Liver (tissue), 9 donors: ENCODE data around the gene GFRA1. TPM values are rescaled to one million over a fixed set of nuclear protein-coding genes. Genes with fewer than 3 reads are reported as not detected.

ENCODE experiments used
- DNase-seq: peaks from one replicate; pipeline ENCODE4 v3.0.0-alpha.2; 2017; ENCODE audit warnings: low spot score
- H3K27ac ChIP-seq, 2 donors: one replicate each; pipeline ENCODE4 v1.7.0; 2013; ENCODE audit warnings: inconsistent platforms in 2 of 2, low read length in 2 of 2, control low read depth in 1 of 2, low read depth in 1 of 2, mild to moderate bottlenecking in 1 of 2
- H3K27me3 ChIP-seq, 4 donors: one replicate each; pipeline versions ENCODE4 v1.6.1 to v1.7.0; 2013; ENCODE audit warnings: low read length in 3 of 4, inconsistent platforms in 1 of 4, mild to moderate bottlenecking in 1 of 4, moderate library complexity in 1 of 4; ENCODE audit not compliant: control insufficient read depth in 4 of 4, insufficient read depth in 4 of 4
- H3K36me3 ChIP-seq, 4 donors: one replicate each; pipeline versions ENCODE4 v1.6.1 to v1.7.0; 2013; ENCODE audit warnings: low read length in 3 of 4, mild to moderate bottlenecking in 3 of 4, low read depth in 1 of 4, moderate library complexity in 1 of 4; ENCODE audit not compliant: control insufficient read depth in 4 of 4, insufficient read depth in 3 of 4
- H3K4me1 ChIP-seq, 4 donors: one replicate each; pipeline versions ENCODE4 v1.6.1 to v1.7.0; 2013; ENCODE audit warnings: low read length in 3 of 4, mild to moderate bottlenecking in 3 of 4, moderate library complexity in 1 of 4; ENCODE audit not compliant: control insufficient read depth in 4 of 4, insufficient read depth in 4 of 4
- H3K4me3 ChIP-seq, 3 donors: one replicate each; pipeline versions ENCODE4 v1.6.1 to v1.7.0; 2013; ENCODE audit warnings: low read length in 3 of 3, control low read depth in 1 of 3, low read depth in 1 of 3, mild to moderate bottlenecking in 1 of 3
- H3K9ac ChIP-seq, 2 donors: one replicate each; pipeline ENCODE4 v1.7.0; 2013; ENCODE audit warnings: low read length in 2 of 2, mild to moderate bottlenecking in 2 of 2, moderate library complexity in 2 of 2, control low read depth in 1 of 2, low read depth in 1 of 2
- H3K9me3 ChIP-seq, 4 donors: one replicate each; pipeline versions ENCODE4 v1.6.1 to v1.7.0; 2013; ENCODE audit warnings: low read length in 3 of 4; ENCODE audit not compliant: control insufficient read depth in 4 of 4
- EGR1 ChIP-seq, 2 donors: IDR thresholded peaks; 2 replicates each; pipeline ENCODE4 v1.6.1; 2016 to 2018; ENCODE audit warnings: antibody characterized with exemption in 2 of 2, low read depth in 2 of 2
- FOXA1 ChIP-seq: IDR thresholded peaks from 2 replicates; pipeline ENCODE4 v1.6.1; 2016; ENCODE audit warnings: antibody characterized with exemption
- FOXA2 ChIP-seq: IDR thresholded peaks from 2 replicates; pipeline ENCODE4 v1.6.1; 2016; ENCODE audit warnings: antibody characterized with exemption
- GABPA ChIP-seq, 2 donors: IDR thresholded peaks in 1 of 2; conservative IDR thresholded peaks in 1 of 2; 2 replicates each; pipeline ENCODE4 v1.6.1; 2016; ENCODE audit warnings: antibody characterized with exemption in 2 of 2, mild to moderate bottlenecking in 1 of 2, moderate library complexity in 1 of 2
- HNF4A ChIP-seq, 2 donors: conservative IDR thresholded peaks; 2 replicates each; pipeline ENCODE4 v1.6.1; 2016; ENCODE audit warnings: antibody characterized with exemption in 2 of 2, mild to moderate bottlenecking in 2 of 2
- HNF4G ChIP-seq: IDR thresholded peaks from 2 replicates; pipeline ENCODE4 v1.6.1; 2016; ENCODE audit warnings: antibody characterized with exemption
- JUND ChIP-seq, 2 donors: IDR thresholded peaks; 2 replicates each; pipeline ENCODE4 v1.6.1; 2016; ENCODE audit warnings: antibody characterized with exemption in 2 of 2
- NR2F2 ChIP-seq: IDR thresholded peaks from 2 replicates; pipeline ENCODE4 v1.6.1; 2016; ENCODE audit warnings: antibody characterized with exemption
- RAD21 ChIP-seq, 2 donors: IDR thresholded peaks; 2 replicates each; pipeline ENCODE4 v1.6.1; 2016; ENCODE audit warnings: antibody characterized with exemption in 2 of 2, mild to moderate bottlenecking in 2 of 2
- RXRA ChIP-seq, 2 donors: IDR thresholded peaks; 2 replicates each; pipeline ENCODE4 v1.6.1; 2017 to 2018; ENCODE audit warnings: antibody characterized with exemption in 2 of 2, mild to moderate bottlenecking in 1 of 2
- SP1 ChIP-seq: IDR thresholded peaks from 2 replicates; pipeline ENCODE4 v1.6.1; 2018; ENCODE audit warnings: antibody characterized with exemption, mild to moderate bottlenecking
- TAF1 ChIP-seq: conservative IDR thresholded peaks from 2 replicates; pipeline ENCODE4 v1.6.1; 2016; ENCODE audit warnings: antibody characterized with exemption, mild to moderate bottlenecking
- YY1 ChIP-seq: IDR thresholded peaks from 2 replicates; pipeline ENCODE4 v1.6.1; 2016; ENCODE audit warnings: antibody characterized with exemption, mild to moderate bottlenecking
- whole genome bisulfite sequencing: extraction: QIAGEN DNeasy Blood & Tissue Kit; methylation state at CpG from one replicate; pipeline ENCODE4 v1.1.7; 2013; 5-methylcytosine and 5-hydroxymethylcytosine counted together
- polyA plus RNA-seq, 2 donors: library from polyadenylated mRNA; stranded (reverse) in 1 of 2; unstranded in 1 of 2; fragments of 200-250 nt in 1 of 2; fragments of >200 nt in 1 of 2; fragmentation: Nextera tagmentation in 1 of 2; extraction: Ambion mirVana in 1 of 2; gene quantifications; one replicate each; pipeline versions ENCODE4 v1.2.1 to v1.2.3, GENCODE V29; 2013 to 2015
- total RNA-seq, 2 donors: library from RNA; depleted of rRNA; stranded (reverse); fragments of >200 nt; gene quantifications; one replicate each; pipeline ENCODE4 v1.2.3, GENCODE V29; 2014
- TF ChIP-seq, protein P1 (sequence below): IDR thresholded peaks from 2 replicates; pipeline ENCODE4 v1.6.1; 2016; ENCODE audit warnings: antibody characterized with exemption
- TF ChIP-seq, protein P2 (sequence below): IDR thresholded peaks from 2 replicates; pipeline ENCODE4 v1.6.1; 2016; ENCODE audit warnings: antibody characterized with exemption
- TF ChIP-seq, protein P3 (sequence below): IDR thresholded peaks from 2 replicates; pipeline ENCODE4 v1.6.1; 2016; ENCODE audit warnings: antibody characterized with exemption
- TF ChIP-seq, protein P4 (sequence below): fragments of 150-350 bp; IDR thresholded peaks from 2 replicates; pipeline ENCODE4 v1.5.1; 2017; ENCODE audit warnings: improper control_type of control experiment, low read depth, low read length; ENCODE audit not compliant: missing input control
- TF ChIP-seq, protein P5 (sequence below): IDR thresholded peaks from 2 replicates; pipeline ENCODE4 v1.6.1; 2016; ENCODE audit warnings: antibody characterized with exemption, mild to moderate bottlenecking
- donor health status: healthy.
- donor health status: healthy.
- donor health status: healthy.
- donor health status: healthy.
- donor health status: healthy.

Gene GFRA1
- total and polyA plus RNA-seq, 4 donors: 14.2 to 53.6 (median 17.8) TPM

DNA sequence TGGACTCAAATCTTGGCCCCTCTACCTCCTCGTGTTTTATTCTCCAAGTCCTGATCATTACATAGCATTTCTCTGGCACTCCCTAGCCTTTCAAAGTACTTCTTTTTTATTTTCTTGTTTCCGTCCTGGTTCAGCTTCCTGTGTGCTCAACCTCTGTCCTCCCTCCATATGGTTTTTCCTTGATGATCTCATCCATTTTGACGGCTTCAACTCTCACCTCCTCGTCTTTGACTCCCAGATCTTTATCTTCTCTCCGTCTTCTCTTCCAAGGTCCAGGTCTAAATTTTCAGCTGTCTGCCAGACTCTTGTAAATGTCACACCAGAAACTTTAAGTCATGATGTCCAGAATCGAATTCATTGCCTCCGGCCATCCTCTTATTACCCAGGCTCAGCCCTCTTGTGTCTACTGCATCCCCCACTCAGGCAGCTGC lies 23.3 kb upstream of the GFRA1 start:
- no peak overlapping the region for H3K27ac ChIP-seq
- WGBS: 85% methylated on average over 7 of the region's 7 CpGs
- no peaks in the 10 kb centered on the region for H3K36me3 ChIP-seq
- H3K4me3 ChIP-seq: no peak overlapping the region
- H3K4me1 ChIP-seq: no peaks in the 10 kb centered on the region
- TF ChIP-seq, protein P1, sequence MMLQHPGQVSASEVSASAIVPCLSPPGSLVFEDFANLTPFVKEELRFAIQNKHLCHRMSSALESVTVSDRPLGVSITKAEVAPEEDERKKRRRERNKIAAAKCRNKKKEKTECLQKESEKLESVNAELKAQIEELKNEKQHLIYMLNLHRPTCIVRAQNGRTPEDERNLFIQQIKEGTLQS: no peak
- TF ChIP-seq GABPA (IDR thresholded peaks at IDR 0.05 in 1 of 2, conservative IDR thresholded peaks at IDR 0.05 in 1 of 2) (no peak), SP1 (no peak), NR2F2 (no peak), EGR1 (IDR thresholded peaks at IDR 0.05; ENCODE audit: low read depth in 2 of 2) (no peak), JUND (IDR thresholded peaks at IDR 0.05) (no peak), YY1 (no peak), RXRA (IDR thresholded peaks at IDR 0.05) (no peak), FOXA2 (no peak), HNF4A (conservative IDR thresholded peaks at IDR 0.05) (no peak), FOXA1 (no peak), TAF1 (no peak), RAD21 (IDR thresholded peaks at IDR 0.05) (no peak), HNF4G (no peak)
- TF ChIP-seq, protein P2, sequence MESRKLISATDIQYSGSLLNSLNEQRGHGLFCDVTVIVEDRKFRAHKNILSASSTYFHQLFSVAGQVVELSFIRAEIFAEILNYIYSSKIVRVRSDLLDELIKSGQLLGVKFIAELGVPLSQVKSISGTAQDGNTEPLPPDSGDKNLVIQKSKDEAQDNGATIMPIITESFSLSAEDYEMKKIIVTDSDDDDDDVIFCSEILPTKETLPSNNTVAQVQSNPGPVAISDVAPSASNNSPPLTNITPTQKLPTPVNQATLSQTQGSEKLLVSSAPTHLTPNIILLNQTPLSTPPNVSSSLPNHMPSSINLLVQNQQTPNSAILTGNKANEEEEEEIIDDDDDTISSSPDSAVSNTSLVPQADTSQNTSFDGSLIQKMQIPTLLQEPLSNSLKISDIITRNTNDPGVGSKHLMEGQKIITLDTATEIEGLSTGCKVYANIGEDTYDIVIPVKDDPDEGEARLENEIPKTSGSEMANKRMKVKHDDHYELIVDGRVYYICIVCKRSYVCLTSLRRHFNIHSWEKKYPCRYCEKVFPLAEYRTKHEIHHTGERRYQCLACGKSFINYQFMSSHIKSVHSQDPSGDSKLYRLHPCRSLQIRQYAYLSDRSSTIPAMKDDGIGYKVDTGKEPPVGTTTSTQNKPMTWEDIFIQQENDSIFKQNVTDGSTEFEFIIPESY: no peak
- TF ChIP-seq, protein P3, sequence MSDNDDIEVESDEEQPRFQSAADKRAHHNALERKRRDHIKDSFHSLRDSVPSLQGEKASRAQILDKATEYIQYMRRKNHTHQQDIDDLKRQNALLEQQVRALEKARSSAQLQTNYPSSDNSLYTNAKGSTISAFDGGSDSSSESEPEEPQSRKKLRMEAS: no peak
- TF ChIP-seq, protein P4, sequence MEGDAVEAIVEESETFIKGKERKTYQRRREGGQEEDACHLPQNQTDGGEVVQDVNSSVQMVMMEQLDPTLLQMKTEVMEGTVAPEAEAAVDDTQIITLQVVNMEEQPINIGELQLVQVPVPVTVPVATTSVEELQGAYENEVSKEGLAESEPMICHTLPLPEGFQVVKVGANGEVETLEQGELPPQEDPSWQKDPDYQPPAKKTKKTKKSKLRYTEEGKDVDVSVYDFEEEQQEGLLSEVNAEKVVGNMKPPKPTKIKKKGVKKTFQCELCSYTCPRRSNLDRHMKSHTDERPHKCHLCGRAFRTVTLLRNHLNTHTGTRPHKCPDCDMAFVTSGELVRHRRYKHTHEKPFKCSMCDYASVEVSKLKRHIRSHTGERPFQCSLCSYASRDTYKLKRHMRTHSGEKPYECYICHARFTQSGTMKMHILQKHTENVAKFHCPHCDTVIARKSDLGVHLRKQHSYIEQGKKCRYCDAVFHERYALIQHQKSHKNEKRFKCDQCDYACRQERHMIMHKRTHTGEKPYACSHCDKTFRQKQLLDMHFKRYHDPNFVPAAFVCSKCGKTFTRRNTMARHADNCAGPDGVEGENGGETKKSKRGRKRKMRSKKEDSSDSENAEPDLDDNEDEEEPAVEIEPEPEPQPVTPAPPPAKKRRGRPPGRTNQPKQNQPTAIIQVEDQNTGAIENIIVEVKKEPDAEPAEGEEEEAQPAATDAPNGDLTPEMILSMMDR: no peak
- TF ChIP-seq, protein P5, sequence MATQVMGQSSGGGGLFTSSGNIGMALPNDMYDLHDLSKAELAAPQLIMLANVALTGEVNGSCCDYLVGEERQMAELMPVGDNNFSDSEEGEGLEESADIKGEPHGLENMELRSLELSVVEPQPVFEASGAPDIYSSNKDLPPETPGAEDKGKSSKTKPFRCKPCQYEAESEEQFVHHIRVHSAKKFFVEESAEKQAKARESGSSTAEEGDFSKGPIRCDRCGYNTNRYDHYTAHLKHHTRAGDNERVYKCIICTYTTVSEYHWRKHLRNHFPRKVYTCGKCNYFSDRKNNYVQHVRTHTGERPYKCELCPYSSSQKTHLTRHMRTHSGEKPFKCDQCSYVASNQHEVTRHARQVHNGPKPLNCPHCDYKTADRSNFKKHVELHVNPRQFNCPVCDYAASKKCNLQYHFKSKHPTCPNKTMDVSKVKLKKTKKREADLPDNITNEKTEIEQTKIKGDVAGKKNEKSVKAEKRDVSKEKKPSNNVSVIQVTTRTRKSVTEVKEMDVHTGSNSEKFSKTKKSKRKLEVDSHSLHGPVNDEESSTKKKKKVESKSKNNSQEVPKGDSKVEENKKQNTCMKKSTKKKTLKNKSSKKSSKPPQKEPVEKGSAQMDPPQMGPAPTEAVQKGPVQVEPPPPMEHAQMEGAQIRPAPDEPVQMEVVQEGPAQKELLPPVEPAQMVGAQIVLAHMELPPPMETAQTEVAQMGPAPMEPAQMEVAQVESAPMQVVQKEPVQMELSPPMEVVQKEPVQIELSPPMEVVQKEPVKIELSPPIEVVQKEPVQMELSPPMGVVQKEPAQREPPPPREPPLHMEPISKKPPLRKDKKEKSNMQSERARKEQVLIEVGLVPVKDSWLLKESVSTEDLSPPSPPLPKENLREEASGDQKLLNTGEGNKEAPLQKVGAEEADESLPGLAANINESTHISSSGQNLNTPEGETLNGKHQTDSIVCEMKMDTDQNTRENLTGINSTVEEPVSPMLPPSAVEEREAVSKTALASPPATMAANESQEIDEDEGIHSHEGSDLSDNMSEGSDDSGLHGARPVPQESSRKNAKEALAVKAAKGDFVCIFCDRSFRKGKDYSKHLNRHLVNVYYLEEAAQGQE: no peak
- no peaks in the 10 kb centered on the region for H3K9me3 ChIP-seq
- H3K27me3 ChIP-seq: no peaks in the 10 kb centered on the region
- no peak overlapping the region for H3K9ac ChIP-seq
- no peak for DNase-seq
